Left lung (tissue), 10 donors: Measurements from ENCODE around the gene SH3BP1. TPM values are rescaled to one million over a fixed set of nuclear protein-coding genes. Genes with fewer than 3 reads are reported as not detected.
A peak's percentile ranks its signal among the peaks of the same experiment; 100 is the strongest.

Source experiments
- ATAC-seq: fragments of 200-7000 bp; cut with Tn5 transposase; one replicate; pipeline ENCODE4 v1.9.1; 2020; ENCODE audit warnings: moderate library complexity
- DNase-seq, 4 donors: peaks; one replicate each; pipeline ENCODE4 v3.0.0-alpha.2; 2013 to 2020
- H3K27ac ChIP-seq, 2 donors: fragments of 200-600 bp; sonication (generic) in 1 of 2; one replicate each; pipeline versions ENCODE4 v1.5.0 to v1.8.0; 2020 to 2021
- H3K27me3 ChIP-seq, 2 donors: fragments of 200-600 bp; sonication (generic) in 1 of 2; one replicate each; pipeline versions ENCODE4 v1.5.0 to v1.8.0; 2020 to 2021
- H3K36me3 ChIP-seq, 2 donors: fragments of 200-600 bp; sonication (generic) in 1 of 2; one replicate each; pipeline versions ENCODE4 v1.5.0 to v1.8.0; 2020 to 2021
- H3K4me1 ChIP-seq, 2 donors: fragments of 200-600 bp; one replicate each; pipeline ENCODE4 v1.8.0; 2021
- H3K4me3 ChIP-seq, 2 donors: fragments of 200-600 bp; sonication (generic) in 1 of 2; one replicate each; pipeline versions ENCODE4 v1.5.0 to v1.8.0; 2020 to 2021; ENCODE audit warnings: mild to moderate bottlenecking in 1 of 2
- H3K9me3 ChIP-seq, 2 donors: fragments of 200-600 bp; sonication (generic) in 1 of 2; one replicate each; pipeline versions ENCODE4 v1.5.0 to v1.8.0; 2020 to 2021
- intact Hi-C, 2 donors: fragments of 100-400 bp; cut with DNase I; formaldehyde crosslinking; loops; one replicate each; pipeline versions ENCODE4 v1.11.2 to v1.14.2; 2022
- polyA plus RNA-seq, 6 donors: library from polyadenylated mRNA; unstranded; fragments of 120-200 nt; gene quantifications; one replicate each; pipeline ENCODE4 v1.2.1, GENCODE V29; 2013; ENCODE audit not compliant: insufficient read length in 6 of 6
- total RNA-seq, 2 donors: library from RNA; stranded (reverse); fragmentation: NEBNext Ultra II Directional; extraction: Animal tissue kit (Norgen Biotek cat#: 25700); gene quantifications; one replicate each; pipeline ENCODE4 v1.2.1, GENCODE V29; 2021
- TF ChIP-seq, protein P1 (sequence below), 2 donors: fragments of 200-600 bp; sonication (generic) in 1 of 2; IDR thresholded peaks; one replicate each; pipeline versions ENCODE4 v1.5.0 to v1.8.0; 2021; ENCODE audit warnings: antibody characterized with exemption in 2 of 2
- donor health status: DM: no; HTN: yes; CAD: no.
- donor health status: DM: no; HTN: no; CAD: no.

The SH3BP1 gene
- total and polyA plus RNA-seq, 8 donors: 14.0 to 40.7 (median 27.7) TPM

DNA sequence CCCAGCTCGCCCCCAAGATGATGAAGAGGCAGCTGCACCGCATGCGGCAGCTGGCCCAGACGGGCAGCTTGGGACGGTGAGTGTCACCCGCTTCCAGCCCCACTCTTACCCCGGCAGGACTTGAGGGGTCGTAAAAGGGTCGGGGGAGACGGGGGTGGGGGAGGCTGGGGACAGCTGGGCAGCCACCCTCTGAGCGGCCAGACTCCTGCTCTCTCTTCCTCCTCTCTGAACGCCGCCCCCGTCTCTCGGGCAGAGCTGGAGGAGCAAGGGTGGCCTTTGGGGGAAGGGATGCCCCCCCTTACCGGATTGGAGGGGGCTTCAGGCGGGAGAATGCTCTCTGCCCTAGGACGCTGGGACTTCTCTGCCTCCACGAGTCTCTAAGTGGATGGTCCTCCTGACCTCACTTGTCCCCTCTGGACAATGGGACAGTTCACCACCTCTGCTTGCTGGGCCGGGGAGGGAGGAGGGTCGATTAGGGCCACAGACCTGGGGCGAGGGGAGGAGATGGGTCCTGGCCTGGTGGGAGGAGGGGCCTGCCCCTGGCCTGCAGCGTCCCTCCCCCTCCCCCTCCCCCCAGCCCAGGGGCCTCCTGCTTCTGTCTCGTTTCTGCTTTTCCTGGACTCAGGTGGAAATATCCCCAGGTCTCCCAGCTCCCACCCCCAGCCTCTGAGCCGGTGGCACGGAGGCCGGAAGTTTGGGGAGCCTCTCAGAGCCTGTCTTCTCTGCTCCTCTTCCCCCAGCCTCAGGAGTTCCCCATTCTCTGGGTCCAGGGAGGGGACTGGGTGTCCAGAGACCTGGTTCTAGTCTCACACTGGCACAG, 512 bp downstream of the SH3BP1 start:
- intact Hi-C loops: loop anchor here in 1 of 2 donors (5.0 to 10.0 kb wide), 2 partner anchors 42 to 145 kb away; no protein-coding TSS in a partner anchor
- Histone ChIP-seq H3K36me3 (peaks cover 0 to 34% of the 10 kb centered on the region in 2 donors), H3K27ac (peak overlapping the region; percentile 39 to 95), H3K4me1 (peaks cover 4 to 85% of the 10 kb centered on the region in 2 donors), H3K4me3 (peak overlapping the region; percentile 45 to 74), H3K27me3 (no peaks in the 10 kb centered on the region), H3K9me3 (no peaks in the 10 kb centered on the region)
- TF ChIP-seq, protein P1, sequence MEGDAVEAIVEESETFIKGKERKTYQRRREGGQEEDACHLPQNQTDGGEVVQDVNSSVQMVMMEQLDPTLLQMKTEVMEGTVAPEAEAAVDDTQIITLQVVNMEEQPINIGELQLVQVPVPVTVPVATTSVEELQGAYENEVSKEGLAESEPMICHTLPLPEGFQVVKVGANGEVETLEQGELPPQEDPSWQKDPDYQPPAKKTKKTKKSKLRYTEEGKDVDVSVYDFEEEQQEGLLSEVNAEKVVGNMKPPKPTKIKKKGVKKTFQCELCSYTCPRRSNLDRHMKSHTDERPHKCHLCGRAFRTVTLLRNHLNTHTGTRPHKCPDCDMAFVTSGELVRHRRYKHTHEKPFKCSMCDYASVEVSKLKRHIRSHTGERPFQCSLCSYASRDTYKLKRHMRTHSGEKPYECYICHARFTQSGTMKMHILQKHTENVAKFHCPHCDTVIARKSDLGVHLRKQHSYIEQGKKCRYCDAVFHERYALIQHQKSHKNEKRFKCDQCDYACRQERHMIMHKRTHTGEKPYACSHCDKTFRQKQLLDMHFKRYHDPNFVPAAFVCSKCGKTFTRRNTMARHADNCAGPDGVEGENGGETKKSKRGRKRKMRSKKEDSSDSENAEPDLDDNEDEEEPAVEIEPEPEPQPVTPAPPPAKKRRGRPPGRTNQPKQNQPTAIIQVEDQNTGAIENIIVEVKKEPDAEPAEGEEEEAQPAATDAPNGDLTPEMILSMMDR (IDR thresholded peaks at IDR 0.05): no peak
- no peak for ATAC-seq
- DNase-seq: no peak

DNA sequence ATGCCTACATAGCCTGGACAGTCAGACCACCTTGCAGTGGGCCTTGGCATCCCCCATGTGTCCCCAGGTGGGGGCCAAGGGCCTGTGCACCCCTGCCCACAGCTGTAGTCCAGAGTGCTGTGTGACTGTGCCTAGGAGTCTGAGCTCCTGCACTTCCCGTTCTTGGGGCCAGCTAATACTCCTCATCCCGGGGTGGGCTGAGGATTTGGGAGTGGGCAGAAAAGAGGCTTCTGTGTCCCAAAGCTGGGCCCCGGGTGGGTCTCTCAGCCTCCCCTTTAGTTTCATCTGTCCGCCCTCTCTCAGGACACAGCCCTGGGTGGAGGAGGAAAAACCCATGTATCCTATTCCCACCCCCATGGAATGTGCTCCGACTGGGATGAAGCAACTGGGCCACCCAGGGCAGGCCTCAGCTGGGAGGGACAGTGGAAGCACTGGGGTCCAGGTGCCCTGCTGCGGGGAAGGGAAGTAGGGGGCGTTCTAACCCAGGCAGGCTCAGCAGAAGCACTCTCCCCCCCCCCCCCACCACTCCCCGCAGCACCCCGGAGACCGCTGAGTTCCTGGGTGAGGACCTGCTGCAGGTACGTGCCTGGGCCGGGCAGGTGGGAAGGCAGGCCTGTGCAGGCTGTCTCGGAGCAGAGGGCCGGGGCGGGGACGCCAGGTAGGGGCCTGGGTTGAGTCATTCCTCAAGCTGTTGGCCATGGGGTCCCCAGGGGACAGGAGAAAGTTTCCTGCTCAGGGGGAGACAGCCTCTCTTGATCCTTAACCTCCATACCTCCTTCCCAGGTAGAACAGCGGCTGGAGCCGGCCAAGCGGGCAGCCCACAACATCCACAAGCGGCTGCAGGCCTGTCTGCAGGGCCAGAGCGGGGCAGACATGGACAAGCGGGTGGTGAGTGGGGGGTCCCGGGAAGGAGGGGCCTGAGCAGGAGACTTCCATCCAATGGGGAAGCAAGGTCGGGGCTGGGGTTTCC, 1.4 kb downstream of the SH3BP1 start:
- H3K27me3 ChIP-seq: no peaks in the 10 kb centered on the region
- DNase-seq (no peak), ATAC-seq (no peak)
- intact Hi-C loops: loop anchor here in 1 of 2 donors (5.0 to 10.0 kb wide), 2 partner anchors 41 to 144 kb away; no protein-coding TSS in a partner anchor
- H3K27ac ChIP-seq: peak overlapping the region in 1 of 2 donors; percentile 95
- H3K4me1 ChIP-seq: peaks cover 4 to 77% of the 10 kb centered on the region in 2 donors
- no peaks in the 10 kb centered on the region for H3K9me3 ChIP-seq
- H3K36me3 ChIP-seq: peaks cover 0 to 43% of the 10 kb centered on the region in 2 donors
- TF ChIP-seq, protein P1 (IDR thresholded peaks at IDR 0.05): no peak
- H3K4me3 ChIP-seq: peak overlapping the region; percentile 45 to 74

DNA sequence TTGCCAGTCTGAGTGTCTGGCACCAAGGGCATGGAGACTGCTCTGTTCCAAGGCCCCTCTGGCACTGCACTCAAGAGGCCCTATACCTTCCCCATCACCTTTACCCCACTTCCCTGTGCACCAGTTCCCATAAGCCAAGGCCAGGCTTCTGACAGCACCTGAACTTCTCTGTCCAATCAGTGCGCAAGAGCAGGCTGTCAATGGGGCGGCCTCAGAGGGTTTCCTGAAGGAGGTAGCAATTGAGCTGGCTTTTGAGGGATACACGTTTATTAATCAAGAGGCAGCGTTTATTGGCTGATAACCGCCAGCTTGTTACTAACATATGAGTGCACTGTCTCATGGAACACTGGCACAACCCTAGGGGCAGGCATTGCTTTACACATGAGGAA, 2.1 kb downstream of the SH3BP1 start:
- TF ChIP-seq, protein P1 (IDR thresholded peaks at IDR 0.05): no peak
- intact Hi-C loops: loop anchor here in 1 of 2 donors (5.0 to 10.0 kb wide), 2 partner anchors 41 to 143 kb away; no protein-coding TSS in a partner anchor
- peak overlapping the region in 1 of 2 donors; percentile 95 for H3K27ac ChIP-seq
- H3K4me1 ChIP-seq: peaks cover 4 to 70% of the 10 kb centered on the region in 2 donors
- peak overlapping the region in 1 of 2 donors; percentile 74 for H3K4me3 ChIP-seq
- H3K9me3 ChIP-seq: no peaks in the 10 kb centered on the region
- no peaks in the 10 kb centered on the region for H3K27me3 ChIP-seq
- peaks cover 0 to 50% of the 10 kb centered on the region in 2 donors for H3K36me3 ChIP-seq
- no peak for ATAC-seq
- DNase-seq: no peak

DNA sequence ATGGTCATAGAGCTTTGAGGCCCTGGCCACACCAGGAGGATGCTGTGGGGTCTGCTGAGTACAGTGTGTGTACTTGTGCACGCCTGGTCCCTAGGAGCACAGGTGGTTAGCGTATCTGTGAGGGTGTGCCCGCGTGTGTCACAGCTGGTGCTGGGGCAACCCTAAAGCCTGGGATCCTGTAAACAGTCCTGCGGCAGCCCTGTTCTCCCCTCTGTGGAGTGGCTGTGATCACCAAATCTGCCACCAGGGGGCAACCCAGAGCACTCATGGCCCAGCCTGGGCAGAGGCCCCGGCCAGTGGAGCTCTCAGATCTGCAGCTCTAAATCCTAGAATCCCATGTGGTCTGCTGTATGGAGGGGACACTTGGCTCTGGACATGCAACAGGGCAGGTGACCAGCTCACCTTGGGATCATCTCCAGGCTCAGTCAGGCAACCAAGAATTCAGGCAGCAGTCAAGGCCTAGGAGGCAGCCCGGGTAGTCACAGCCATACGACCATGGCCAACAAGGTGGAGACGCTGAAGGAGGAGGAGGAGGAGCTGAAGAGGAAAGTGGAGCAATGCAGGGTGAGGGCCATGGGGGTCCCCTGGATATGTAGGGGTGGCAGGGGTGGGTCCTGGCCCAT, 3.9 kb downstream of the SH3BP1 start:
- DNase-seq (peak; percentile 67 to 95 (median 82)), ATAC-seq (peak; percentile 88)
- TF ChIP-seq, protein P1 (IDR thresholded peaks at IDR 0.05): peak; percentile 87 to 98
- Histone ChIP-seq H3K36me3 (peaks cover 0 to 68% of the 10 kb centered on the region in 2 donors), H3K4me3 (no peak overlapping the region), H3K27me3 (no peaks in the 10 kb centered on the region), H3K9me3 (no peaks in the 10 kb centered on the region), H3K4me1 (peaks cover 4 to 52% of the 10 kb centered on the region in 2 donors), H3K27ac (no peak overlapping the region)
- intact Hi-C loops: loop anchor here in 1 of 2 donors (5.0 to 10.0 kb wide), 2 partner anchors 39 to 141 kb away; no protein-coding TSS in a partner anchor
